Erythroblast (primary cell): ENCODE data around the gene ENGASE.

Experiments used
- GATA1 ChIP-seq: IDR thresholded peaks from 2 replicates; pipeline ENCODE4 v1.6.1; 2011; ENCODE audit warnings: low read depth, mild to moderate bottlenecking, control low read depth, low read length, moderate library complexity
- POLR2A ChIP-seq: IDR thresholded peaks from 2 replicates; pipeline ENCODE4 v1.6.1; 2011; ENCODE audit warnings: mild to moderate bottlenecking, low read length

DNA sequence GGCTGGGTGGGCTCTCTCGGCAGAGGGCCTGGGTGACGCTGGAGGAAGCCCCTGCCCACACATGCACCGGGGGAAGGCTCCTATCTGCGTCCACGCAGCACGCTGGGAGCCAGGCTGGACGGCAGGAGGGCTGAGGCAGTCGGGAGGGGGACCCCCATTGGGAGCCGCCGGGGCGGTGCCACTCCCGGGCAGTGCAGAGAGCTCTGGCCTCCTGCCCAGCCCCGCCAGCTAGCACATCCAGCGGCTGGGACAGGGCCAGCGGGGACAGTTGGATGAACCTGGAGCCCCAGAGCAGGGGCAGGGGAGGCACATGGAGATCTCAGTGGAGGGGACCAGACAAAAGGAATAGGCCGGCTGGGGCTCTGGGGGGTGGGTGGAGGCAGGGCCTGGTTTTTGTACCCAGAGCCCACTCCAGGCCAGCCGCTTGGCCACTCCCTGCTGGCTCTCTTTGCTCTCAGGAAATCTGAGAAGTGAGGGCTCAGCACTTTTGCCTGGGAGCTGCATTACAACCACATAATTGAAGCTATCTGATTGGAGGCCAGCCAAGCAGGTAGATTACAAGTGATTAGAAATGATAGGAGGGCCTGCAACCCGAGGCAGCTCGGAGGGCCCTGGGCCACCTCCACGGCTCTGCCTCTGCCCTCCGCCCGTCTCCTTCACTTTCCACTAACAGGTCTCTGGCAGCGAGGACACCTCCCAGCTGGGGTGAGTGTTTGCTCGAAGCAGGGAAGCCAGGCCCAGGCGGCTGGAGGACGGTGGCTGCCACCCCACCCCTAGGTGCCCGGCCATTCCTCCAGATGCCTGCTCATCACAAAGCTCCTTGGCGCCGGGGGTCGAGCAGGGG, 40.1 kb downstream of the ENGASE start:
- TF ChIP-seq POLR2A (no peak), GATA1 (no peak)
